Adrenal gland (tissue), 5 donors: ENCODE data around the gene CDRT15.
"Not testable (repeated sequence)": the region's sequence is repeated elsewhere in the genome, so short reads cannot be mapped to it uniquely, and the experiment has no call there.

Experiments
- CTCF ChIP-seq, 6 experiments: fragments of 450-650 bp in 4 of 6; fragments of 200-600 bp in 2 of 6; sonication (generic) in 1 of 6; IDR thresholded peaks; 1 replicate in 5 of 6; 2 replicates in 1 of 6; pipeline versions ENCODE4 v1.5.1 to v1.8.0; 2016 to 2021; ENCODE audit warnings: antibody characterized with exemption in 6 of 6, mild to moderate bottlenecking in 2 of 6, moderate library complexity in 1 of 6
- POLR2A ChIP-seq, 2 donors: fragments of 450-650 bp; IDR thresholded peaks; one replicate each; pipeline ENCODE4 v1.6.1; 2017; ENCODE audit warnings: antibody characterized with exemption in 2 of 2, mild to moderate bottlenecking in 2 of 2, moderate library complexity in 1 of 2
- donor health status: DM: no; HTN: no; CAD: no.

- TF ChIP-seq CTCF, POLR2A (IDR thresholded peaks at IDR 0.05): not testable (repeated sequence)
These were observed 1.6 kb downstream of the CDRT15 start for GRCh38 chr17:14235047-14235446.
